ENCODE data around the gene AHRR. TPM values are rescaled to one million over a fixed set of nuclear protein-coding genes. Genes with fewer than 3 reads are reported as not detected.

AHRR gene
- total RNA-seq, 2 experiments from 2014 or later = 28.3 to 34.9 TPM

DNA sequence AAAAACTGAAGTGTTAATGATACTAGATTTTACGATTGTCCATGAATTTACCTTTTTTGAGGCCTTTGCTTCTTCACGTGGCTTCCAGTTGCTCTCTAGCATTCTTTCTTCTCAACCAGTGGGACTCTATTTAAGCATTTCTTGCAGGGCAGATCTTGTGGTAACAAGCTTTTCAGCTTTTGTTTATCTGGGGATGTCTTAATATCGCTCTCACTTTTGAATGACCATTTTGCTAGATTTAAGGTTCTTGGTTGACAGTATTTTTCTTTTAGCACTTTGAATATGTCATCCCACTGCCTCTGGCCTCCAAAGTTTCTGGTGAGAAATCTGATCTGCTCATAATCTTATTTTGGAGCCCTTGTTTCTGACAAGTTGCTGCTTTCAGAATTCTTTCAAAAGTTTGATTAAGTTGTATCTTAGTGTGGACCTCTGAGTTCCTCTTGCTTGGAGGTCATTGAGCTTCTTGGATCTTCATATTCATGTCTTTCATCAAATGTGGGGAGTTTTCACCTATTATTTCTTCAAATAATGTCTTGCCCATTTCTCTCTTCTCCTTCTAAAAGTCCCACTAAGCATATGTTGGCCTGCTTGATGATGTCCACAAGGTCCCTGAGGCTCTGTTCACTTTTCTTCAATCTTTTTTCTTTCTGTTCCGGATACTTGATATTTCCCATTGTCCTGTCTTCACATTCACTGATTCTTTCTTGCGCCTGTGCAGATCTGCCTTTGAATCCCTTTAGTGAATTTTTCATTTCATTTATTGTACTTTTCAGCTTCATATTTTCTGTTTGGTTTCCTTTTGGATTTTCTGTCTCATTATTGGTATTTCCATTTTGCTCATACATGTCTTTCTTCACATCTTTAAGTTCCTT is 130.3 kb downstream of the AHRR start:
- peaks cover 45% of the 10 kb centered on the region for H3K4me1 Mint-ChIP-seq
- H3K36me3 Mint-ChIP-seq (ENCODE audit: low read depth) = peaks cover 86% of the 10 kb centered on the region
- H3K9me3 Mint-ChIP-seq = peaks cover 25% of the 10 kb centered on the region
- no peak overlapping the region for H3K4me3 Mint-ChIP-seq
- H3K27ac Mint-ChIP-seq = peak overlapping the region; percentile 87
- no peaks in the 10 kb centered on the region for H3K27me3 Mint-ChIP-seq
- ChIA-PET CTCF (interaction anchor here (0.9 to 2.2 kb wide), 3 partner anchors 10 to 135 kb away, joined by 4 to 5 read pairs (median 4); no protein-coding TSS in a partner anchor), POLR2A (no interaction called here)
- no peak for DNase-seq

DNA sequence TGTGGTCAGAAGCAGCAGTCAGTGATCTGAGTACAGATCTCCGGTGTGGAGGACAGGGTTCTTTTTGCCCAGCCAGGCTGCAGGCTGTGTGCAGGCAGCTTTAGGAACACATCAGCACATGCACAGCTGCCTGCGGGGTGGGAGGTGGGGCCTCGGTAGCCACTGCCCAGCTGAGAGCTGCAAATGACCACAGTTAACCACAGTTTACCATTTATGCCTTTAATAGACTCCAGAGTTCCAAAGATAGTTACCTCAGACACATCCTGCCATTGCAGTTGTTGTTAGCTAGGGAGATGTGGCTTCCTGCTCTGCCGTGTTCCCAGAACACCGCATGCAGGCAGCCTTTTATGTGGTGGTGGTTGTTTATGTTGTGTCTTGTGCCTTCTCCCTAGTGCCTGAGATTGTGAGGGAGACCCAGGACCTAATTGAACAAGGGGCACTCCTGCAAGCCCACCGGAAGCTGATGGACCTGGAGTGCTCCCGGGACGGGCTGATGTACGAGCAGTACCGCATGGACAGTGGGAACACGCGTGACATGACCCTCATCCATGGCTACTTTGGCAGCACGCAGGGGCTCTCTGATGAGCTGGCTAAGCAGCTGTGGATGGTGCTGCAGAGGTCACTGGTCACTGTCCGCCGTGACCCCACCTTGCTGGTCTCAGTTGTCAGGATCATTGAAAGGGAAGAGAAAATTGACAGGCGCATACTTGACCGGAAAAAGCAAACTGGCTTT is 131.6 kb downstream of the AHRR start:
- Mint-ChIP-seq H3K4me3 (peak overlapping the region; percentile 18), H3K9me3 (peaks cover 25% of the 10 kb centered on the region), H3K4me1 (peaks cover 41% of the 10 kb centered on the region), H3K27ac (peak overlapping the region; percentile 87), H3K27me3 (no peaks in the 10 kb centered on the region), H3K36me3 (ENCODE audit: low read depth) (peaks cover 81% of the 10 kb centered on the region)
- ChIA-PET CTCF (interaction anchor here (0.6 to 2.2 kb wide), 3 partner anchors 8 to 136 kb away, joined by 3 to 5 read pairs (median 4); no protein-coding TSS in a partner anchor), POLR2A (no interaction called here)
- no peak for DNase-seq

DNA sequence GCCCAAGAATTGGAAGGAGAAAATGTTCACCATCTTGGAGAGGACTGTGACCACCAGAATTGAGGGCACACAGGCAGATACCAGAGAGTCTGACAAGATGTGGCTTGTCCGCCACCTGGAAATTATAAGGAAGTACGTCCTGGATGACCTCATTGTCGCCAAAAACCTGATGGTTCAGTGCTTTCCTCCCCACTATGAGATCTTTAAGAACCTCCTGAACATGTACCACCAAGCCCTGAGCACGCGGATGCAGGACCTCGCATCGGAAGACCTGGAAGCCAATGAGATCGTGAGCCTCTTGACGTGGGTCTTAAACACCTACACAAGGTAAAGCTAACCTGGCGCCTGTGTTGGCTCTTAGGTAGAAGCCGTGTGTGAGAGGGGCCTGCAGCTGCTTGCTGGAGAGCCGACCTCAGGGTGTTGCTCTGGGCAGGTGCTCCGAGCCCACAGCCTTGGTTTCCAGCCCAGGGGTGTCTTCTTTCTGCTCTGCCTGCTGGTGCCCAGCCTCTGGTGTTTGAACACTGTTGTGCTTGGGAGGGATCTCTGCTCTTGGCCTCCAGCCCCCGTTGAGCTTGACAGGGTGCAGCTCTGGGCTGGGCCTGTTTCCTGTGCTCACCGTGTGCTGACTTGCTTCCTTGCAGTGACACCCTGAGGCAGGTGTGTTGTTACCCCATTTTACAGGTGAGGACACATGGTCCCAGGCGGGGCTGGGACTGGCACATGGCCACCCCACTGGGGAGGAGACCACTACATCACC is 132.4 kb downstream of the AHRR start:
- POLR2A ChIA-PET = no interaction called here
- peaks cover 49% of the 10 kb centered on the region for H3K4me1 Mint-ChIP-seq
- peak overlapping the region; percentile 87 for H3K27ac Mint-ChIP-seq
- H3K36me3 Mint-ChIP-seq (ENCODE audit: low read depth) = peaks cover 82% of the 10 kb centered on the region
- CTCF ChIA-PET = interaction anchor here (2.2 kb wide), 1 partner anchor 137 kb away, joined by 4 read pairs; no protein-coding TSS in a partner anchor
- no peak overlapping the region for H3K4me3 Mint-ChIP-seq
- DNase-seq = peak; percentile 35
- peaks cover 25% of the 10 kb centered on the region for H3K9me3 Mint-ChIP-seq
- H3K27me3 Mint-ChIP-seq = no peaks in the 10 kb centered on the region

DNA sequence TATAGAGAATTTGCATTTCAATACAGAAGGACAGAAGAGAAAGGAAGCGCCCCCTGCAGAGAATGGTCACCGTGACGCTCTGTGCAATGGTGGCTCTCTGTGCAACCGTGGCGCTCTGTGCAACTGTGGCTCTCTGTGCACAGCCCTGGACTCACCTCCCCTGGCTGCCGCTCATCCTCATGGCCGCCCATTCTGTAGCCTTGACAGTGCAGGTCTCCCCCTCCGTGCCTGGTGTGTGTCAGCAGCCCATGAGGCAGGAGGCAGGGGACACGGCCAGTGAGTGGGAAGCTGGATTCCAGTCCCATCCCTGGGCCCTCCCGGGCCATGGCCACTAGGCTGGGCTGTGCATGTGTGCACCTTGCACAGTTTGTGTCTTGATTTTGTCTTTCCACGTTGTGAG is 133.4 kb downstream of the AHRR start:
- ChIA-PET POLR2A (no interaction called here), CTCF (no interaction called here)
- no peaks in the 10 kb centered on the region for H3K27me3 Mint-ChIP-seq
- no peak overlapping the region for H3K4me3 Mint-ChIP-seq
- H3K36me3 Mint-ChIP-seq (ENCODE audit: low read depth) = peaks cover 82% of the 10 kb centered on the region
- peaks cover 25% of the 10 kb centered on the region for H3K9me3 Mint-ChIP-seq
- H3K27ac Mint-ChIP-seq = no peak overlapping the region
- DNase-seq = no peak
- H3K4me1 Mint-ChIP-seq = peaks cover 56% of the 10 kb centered on the region

DNA sequence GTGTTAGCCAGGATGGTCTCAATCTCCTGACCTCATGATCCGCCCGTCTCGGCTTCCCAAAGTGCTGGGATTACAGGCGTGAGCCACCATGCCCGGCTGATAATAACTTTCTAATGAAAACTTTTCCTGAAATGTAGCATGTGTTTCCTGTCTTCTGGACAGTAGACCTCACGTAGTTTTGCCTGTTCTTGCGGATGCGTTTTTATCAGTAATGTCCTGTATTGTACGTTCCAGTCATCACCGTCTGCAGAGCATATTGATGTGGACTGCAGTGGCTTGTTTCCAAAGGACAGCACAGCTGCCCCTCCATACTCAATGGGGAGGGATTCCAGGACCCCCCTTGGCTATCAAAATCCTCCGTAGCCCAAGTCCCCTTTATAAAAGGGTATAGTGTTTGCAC is 134.3 kb downstream of the AHRR start:
- Mint-ChIP-seq H3K27me3 (no peaks in the 10 kb centered on the region), H3K9me3 (peaks cover 21% of the 10 kb centered on the region), H3K27ac (no peak overlapping the region), H3K4me1 (peaks cover 56% of the 10 kb centered on the region), H3K4me3 (no peak overlapping the region), H3K36me3 (ENCODE audit: low read depth) (peaks cover 82% of the 10 kb centered on the region)
- ChIA-PET POLR2A (no interaction called here), CTCF (no interaction called here)
- DNase-seq = no peak

DNA sequence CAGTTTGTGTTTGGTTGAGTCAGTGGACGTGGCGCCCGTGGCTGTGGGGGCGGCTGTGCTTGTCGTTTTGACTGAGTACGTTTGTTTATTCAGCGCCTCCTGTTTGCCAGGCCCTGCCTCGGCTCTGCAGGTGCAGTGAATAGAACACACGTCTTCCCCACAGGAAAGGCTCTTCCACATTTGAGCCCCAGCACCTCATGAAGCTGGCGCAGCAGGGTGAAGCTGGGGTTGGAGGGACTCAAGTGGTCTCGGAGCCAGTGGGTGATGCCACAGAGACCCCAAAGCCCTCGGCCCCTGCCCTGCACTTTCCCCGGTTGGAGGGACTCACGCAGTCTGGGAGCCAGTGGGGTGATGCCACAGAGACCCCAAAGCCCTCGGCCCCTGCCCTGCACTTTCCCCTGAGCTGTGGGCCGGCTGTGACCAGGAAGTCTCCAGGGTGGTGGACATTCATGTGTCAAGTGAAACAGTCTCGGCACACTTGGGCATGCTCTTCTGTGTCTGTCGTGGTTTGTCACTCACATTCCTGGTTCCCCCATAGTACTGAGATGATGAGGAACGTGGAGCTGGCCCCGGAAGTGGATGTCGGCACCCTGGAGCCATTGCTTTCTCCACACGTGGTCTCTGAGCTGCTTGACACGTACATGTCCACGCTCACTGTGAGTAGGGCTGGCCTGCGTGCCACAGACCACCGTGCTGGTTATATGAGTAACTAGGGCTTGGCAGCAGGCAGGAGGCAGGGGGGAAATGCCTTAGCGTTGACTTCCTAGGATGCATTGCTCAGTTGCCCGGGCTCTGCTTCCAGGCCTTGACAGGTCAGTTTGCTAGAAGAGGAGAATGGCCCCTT is 135.1 kb downstream of the AHRR start:
- Mint-ChIP-seq H3K4me3 (no peak overlapping the region), H3K27me3 (no peaks in the 10 kb centered on the region), H3K36me3 (ENCODE audit: low read depth) (peaks cover 79% of the 10 kb centered on the region), H3K27ac (no peak overlapping the region), H3K4me1 (peaks cover 56% of the 10 kb centered on the region), H3K9me3 (peaks cover 16% of the 10 kb centered on the region)
- ChIA-PET CTCF (interaction anchor here (1.6 kb wide), 1 partner anchor 10 kb away, joined by 11 read pairs; no protein-coding TSS in a partner anchor), POLR2A (no interaction called here)
- DNase-seq = no peak

DNA sequence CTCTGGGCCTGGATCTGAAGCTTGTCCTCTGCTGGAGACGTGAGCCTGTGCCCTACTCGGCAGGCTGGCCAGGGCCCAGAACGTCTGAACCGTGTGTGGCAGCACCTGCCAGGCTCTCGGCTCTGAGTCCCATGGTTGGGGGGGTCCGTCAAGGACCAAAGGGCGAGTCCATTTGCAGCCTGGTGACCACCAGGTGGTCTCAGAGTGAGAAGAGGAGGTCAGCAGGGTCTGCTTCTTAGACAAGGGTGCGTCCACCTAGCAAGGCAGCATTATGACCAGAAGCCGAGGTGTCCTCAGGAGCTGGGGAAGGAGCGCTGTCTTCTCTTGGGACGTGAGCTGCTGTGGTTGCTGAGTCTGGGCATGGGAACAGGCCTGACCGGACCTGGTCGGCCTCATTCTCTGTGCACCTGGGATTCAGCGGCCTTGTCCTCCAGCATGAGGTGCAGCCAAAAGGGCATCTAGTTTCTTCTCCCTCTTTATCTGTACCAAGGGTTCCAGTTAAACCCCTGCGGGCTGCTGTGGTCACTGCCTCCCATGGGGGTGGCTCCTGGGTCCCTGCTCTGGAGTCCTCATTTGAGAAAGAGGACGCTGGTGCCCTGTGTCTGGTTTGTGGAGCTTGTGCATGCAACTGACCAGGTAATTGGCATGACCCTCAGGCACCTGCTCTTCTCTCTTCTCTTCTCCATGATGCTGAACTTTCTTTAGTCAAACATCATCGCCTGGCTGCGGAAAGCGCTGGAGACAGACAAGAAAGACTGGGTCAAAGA is 135.9 kb downstream of the AHRR start:
- Mint-ChIP-seq H3K27me3 (no peaks in the 10 kb centered on the region), H3K27ac (no peak overlapping the region), H3K9me3 (peaks cover 8% of the 10 kb centered on the region), H3K4me1 (peaks cover 56% of the 10 kb centered on the region), H3K36me3 (ENCODE audit: low read depth) (peaks cover 79% of the 10 kb centered on the region), H3K4me3 (no peak overlapping the region)
- no peak for DNase-seq
- ChIA-PET POLR2A (no interaction called here), CTCF (interaction anchor here (1.6 kb wide), 1 partner anchor 11 kb away, joined by 11 read pairs; no protein-coding TSS in a partner anchor)

DNA sequence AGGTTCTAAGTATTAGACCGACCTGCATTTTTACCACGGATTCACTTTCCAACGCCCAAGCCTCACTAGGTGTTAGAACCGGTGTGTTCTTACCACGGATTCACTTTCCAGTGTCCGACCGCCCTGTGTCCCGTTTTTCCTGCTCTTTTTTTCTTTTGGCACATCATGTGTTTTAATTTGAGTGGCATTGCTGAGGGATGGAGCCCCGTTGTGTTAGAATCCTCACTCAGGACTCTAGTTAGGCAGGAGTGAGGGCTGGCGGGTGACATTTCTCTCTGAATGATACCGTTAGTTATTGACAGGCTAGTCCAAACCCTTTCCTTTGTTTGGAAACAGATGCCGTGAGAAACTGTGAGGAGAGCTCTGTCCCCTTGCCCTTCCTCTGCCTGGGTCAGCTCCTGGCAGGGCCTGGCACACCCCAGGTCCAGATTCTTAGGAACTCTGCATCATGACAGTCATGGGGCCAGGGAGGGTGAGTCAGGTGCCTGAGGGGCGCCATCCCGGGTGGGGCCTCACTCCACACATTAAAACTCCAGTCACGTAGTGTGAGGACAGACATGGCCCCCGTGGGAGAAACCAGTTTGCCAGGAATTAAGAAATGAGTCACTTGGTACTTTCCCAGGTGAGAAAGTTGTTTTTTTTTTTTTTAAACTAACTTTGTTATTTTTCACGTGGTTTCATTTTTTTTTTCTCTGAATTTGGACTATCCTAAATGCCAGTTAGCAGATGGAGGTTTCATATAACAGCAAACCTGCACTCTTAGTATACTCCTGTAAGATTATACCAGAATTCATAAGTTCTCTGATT is 137.2 kb downstream of the AHRR start:
- Mint-ChIP-seq H3K27me3 (no peaks in the 10 kb centered on the region), H3K4me1 (peaks cover 52% of the 10 kb centered on the region), H3K4me3 (no peak overlapping the region), H3K9me3 (no peaks in the 10 kb centered on the region), H3K36me3 (ENCODE audit: low read depth) (peaks cover 71% of the 10 kb centered on the region), H3K27ac (peak overlapping the region; percentile 58)
- ChIA-PET POLR2A (no interaction called here), CTCF (no interaction called here)
- DNase-seq = peak; percentile 28

DNA sequence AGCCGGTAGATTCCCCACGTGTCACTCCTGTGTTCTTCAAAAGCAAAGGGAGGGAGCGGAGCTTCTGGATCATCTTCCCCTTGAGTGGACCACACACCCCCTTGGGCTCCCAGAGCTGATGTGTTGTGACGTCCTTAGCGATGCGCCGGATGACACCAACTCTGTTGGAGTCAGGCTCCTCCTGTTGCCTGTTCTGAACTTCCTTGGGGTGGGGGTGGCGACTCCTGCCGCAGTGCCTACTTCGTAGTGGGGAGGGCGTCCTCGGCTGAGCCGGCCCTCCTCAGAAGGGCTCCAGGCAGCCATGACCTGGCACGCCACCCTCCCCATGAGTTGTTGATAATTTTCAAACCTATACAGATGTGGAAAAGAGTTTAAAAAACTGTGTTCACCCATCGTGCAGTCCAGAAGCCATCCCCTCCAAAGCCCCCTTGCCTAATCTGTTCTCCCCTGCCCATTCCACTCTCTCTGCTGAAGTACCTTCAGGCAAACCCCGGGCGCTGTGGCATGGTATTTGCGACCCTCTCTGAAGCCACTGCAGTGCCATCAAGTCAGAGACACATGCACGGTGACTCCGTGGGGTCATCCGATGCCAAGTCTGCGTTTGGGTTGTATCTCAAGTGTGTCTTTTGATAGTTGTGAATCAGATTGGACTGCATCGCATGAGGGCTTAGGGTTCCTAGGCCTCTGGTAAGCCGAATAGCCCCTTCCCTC is 138.2 kb downstream of the AHRR start:
- no peaks in the 10 kb centered on the region for H3K27me3 Mint-ChIP-seq
- peaks cover 50% of the 10 kb centered on the region for H3K4me1 Mint-ChIP-seq
- peak overlapping the region; percentile 26 for H3K27ac Mint-ChIP-seq
- CTCF ChIA-PET = no interaction called here
- H3K9me3 Mint-ChIP-seq = no peaks in the 10 kb centered on the region
- POLR2A ChIA-PET = no interaction called here
- no peak for DNase-seq
- H3K36me3 Mint-ChIP-seq (ENCODE audit: low read depth) = peaks cover 68% of the 10 kb centered on the region
- no peak overlapping the region for H3K4me3 Mint-ChIP-seq

DNA sequence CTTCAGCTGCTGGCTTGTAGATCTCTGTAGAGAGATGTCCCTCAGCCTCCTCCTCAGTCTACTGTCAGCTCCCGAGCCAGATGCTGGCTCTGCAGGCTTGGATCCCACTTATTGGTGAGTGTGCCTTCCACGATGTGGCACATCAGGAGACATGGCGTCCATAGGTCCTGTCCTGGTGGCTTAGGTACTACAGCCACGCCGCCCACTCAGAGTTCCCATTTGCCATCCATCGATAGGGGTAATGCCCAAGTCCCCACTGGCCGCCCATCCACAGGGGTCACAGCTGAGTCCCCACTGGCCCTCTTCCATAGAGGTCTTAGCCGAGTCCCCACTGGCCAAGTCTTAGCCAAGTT is 138.7 kb downstream of the AHRR start:
- no peak for DNase-seq

More for the DNA sequence above, 138.7 kb downstream of the AHRR start:
- ChIA-PET CTCF (interaction anchor here (1.1 kb wide), 1 partner anchor 12 kb away, joined by 4 read pairs; no protein-coding TSS in a partner anchor), POLR2A (no interaction called here)
- Mint-ChIP-seq H3K4me1 (peaks cover 45% of the 10 kb centered on the region), H3K9me3 (no peaks in the 10 kb centered on the region), H3K36me3 (ENCODE audit: low read depth) (peaks cover 63% of the 10 kb centered on the region), H3K27ac (peak overlapping the region; percentile 26), H3K4me3 (no peak overlapping the region), H3K27me3 (no peaks in the 10 kb centered on the region)
